ENCODE data around the gene SCAMP2.
A peak's percentile ranks its signal among the peaks of the same experiment; 100 is the strongest.

Gene SCAMP2

GRCh38 chr15:74857671-74858368, 15.3 kb downstream of the SCAMP2 start:
- no peak for DNase-seq

- no peak for DNase-seq
Measured at GRCh38 chr15:74857082-74857655, 16.0 kb downstream of the SCAMP2 start.

- no peak for DNase-seq
Measured at GRCh38 chr15:74856537-74856936, 16.6 kb downstream of the SCAMP2 start.

- peak; percentile 12 for DNase-seq
Measured at GRCh38 chr15:74855857-74856256, 17.3 kb downstream of the SCAMP2 start.

- DNase-seq, result no peak
Measured at GRCh38 chr15:74854453-74855022, 18.6 kb downstream of the SCAMP2 start.

GRCh38 chr15:74851960-74852359, 21.2 kb downstream of the SCAMP2 start:
- DNase-seq, result no peak

- DNase-seq, result no peak
Measured at GRCh38 chr15:74850393-74850792, 22.8 kb downstream of the SCAMP2 start.

- no peak for DNase-seq
Measured at GRCh38 chr15:74847432-74847831, 25.7 kb downstream of the SCAMP2 start.

- no peak for DNase-seq
Measured at GRCh38 chr15:74845581-74845980, 27.6 kb downstream of the SCAMP2 start.

GRCh38 chr15:74845208-74845568, 28.0 kb downstream of the SCAMP2 start:
- no peak for DNase-seq

- no peak for DNase-seq
Measured at GRCh38 chr15:74844319-74845207, 28.6 kb downstream of the SCAMP2 start.

- no peak for DNase-seq
Measured at GRCh38 chr15:74843891-74844299, 29.3 kb downstream of the SCAMP2 start.

GRCh38 chr15:74843445-74843828, 29.7 kb downstream of the SCAMP2 start:
- no peak for DNase-seq

- peak; percentile 59 for DNase-seq
Measured at GRCh38 chr15:74842581-74843444, 30.4 kb downstream of the SCAMP2 start, which contains the start of gene ULK3. Gene ULK3 (minus strand): TSS chr15:74843156. CDS start chr15:74843105, 51 bp downstream.

- DNase-seq, result no peak
Measured at GRCh38 chr15:74841891-74842373, 31.2 kb downstream of the SCAMP2 start.

- DNase-seq, result no peak
Measured at GRCh38 chr15:74840851-74841775, 32.1 kb downstream of the SCAMP2 start.

GRCh38 chr15:74839526-74840395, 33.4 kb downstream of the SCAMP2 start:
- no peak for DNase-seq

GRCh38 chr15:74838746-74839525, 34.2 kb downstream of the SCAMP2 start:
- DNase-seq, result no peak

GRCh38 chr15:74838137-74838516, 35.0 kb downstream of the SCAMP2 start:
- no peak for DNase-seq
